ENCODE results near the gene TSPAN1.
"Not testable (repeated sequence)": the region's sequence is repeated elsewhere in the genome, so short reads cannot be mapped to it uniquely, and the experiment has no call there.

Gene TSPAN1

DNA sequence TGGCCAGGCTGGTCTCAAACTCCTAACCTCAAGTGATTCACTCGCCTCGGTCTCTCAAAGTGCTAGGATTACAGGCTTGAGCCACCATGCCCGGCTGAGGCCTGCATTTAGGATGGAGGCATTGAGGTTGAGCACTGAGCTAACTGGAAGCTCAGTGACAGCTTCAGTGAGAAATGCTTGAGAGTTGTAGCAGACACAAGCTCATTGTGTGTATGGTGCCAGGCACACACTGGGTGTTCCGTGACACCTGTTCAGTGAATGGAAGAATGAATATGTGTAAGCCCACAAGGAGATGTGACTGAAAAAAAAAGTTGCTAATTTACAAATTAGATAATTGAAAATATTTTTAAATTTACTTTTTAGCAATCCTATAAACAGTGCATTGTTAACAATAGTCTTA is 50.1 kb downstream of the TSPAN1 start:
- DNase-seq (ENCODE audit: insufficient read length) (no peak), FAIRE-seq (no peak)
- TF ChIP-seq POLR2A (IDR thresholded peaks at IDR 0.05; ENCODE audit: low read depth, low read length) = no peak
- no peak for TF ChIP-seq POLR2AphosphoS5 (IDR thresholded peaks at IDR 0.05; ENCODE audit: low read depth, low read length)
- TF ChIP-seq TAF1 (IDR thresholded peaks at IDR 0.05; ENCODE audit: borderline replicate concordance, low read depth, low read length) = no peak

DNA sequence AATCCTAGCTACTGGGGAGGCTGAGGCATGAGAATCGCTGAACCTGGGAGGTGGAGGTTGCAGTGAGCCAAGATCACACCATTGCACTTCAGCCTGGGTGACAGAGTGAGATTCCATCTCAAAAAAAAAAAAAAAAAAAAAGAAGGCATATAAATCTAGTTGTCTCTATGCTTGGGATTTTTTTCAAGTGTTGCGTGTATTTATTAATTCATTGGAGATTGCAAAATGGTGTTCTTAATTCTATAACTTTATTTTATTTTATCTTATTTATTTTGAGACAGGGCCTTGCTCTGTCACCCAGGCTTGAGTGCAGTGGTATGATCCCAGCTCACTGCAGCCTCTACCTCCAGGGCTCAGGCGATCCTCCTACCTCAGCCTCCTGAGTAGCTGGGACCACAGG is 56.3 kb downstream of the TSPAN1 start:
- DNase-seq (ENCODE audit: insufficient read length); FAIRE-seq: not testable (repeated sequence)

All from GM12892 (cell line).